ENCODE data around the gene THBS1.

THBS1 gene

DNA sequence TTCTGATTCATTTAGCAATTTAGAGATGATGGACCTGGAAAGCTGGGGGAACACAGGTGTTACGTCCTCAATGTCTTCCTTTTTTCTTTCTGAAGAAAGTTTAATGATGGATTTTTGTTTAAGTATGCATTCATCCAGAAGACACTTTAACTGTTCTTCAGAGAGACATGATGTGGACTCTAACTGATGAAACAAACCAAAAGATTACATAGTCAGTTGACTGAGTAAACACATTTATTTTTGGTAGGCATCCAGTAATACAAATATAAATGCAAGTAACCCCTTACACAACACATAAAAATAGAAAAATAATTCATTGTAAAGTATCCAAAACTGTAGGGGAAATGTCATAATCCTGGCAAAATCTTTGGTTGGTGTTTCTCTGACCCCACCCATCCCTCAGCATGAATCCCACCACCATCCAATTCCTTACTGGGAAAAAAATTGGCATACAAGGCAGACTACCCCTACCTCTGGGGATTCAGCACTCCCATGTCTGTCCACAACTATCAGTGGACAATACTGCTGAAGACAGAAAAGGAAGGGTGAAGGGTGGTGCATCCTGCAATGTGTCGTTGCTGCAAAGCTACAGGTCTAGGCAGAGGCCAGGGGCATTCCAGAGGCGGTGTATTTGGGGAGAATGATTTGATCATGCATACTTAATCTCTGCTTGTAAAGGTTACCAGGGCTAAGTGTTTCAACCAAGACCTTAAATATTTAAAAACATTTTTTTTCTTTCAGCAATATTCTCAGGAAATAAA, 37.4 kb downstream of the THBS1 start:
- no peak for FAIRE-seq
- TF ChIP-seq, protein P1, sequence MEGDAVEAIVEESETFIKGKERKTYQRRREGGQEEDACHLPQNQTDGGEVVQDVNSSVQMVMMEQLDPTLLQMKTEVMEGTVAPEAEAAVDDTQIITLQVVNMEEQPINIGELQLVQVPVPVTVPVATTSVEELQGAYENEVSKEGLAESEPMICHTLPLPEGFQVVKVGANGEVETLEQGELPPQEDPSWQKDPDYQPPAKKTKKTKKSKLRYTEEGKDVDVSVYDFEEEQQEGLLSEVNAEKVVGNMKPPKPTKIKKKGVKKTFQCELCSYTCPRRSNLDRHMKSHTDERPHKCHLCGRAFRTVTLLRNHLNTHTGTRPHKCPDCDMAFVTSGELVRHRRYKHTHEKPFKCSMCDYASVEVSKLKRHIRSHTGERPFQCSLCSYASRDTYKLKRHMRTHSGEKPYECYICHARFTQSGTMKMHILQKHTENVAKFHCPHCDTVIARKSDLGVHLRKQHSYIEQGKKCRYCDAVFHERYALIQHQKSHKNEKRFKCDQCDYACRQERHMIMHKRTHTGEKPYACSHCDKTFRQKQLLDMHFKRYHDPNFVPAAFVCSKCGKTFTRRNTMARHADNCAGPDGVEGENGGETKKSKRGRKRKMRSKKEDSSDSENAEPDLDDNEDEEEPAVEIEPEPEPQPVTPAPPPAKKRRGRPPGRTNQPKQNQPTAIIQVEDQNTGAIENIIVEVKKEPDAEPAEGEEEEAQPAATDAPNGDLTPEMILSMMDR (IDR thresholded peaks at IDR 0.05; ENCODE audit: insufficient read depth, missing control alignments), result no peak
- no peak for DNase-seq (ENCODE audit: insufficient read length, low spot score)

DNA sequence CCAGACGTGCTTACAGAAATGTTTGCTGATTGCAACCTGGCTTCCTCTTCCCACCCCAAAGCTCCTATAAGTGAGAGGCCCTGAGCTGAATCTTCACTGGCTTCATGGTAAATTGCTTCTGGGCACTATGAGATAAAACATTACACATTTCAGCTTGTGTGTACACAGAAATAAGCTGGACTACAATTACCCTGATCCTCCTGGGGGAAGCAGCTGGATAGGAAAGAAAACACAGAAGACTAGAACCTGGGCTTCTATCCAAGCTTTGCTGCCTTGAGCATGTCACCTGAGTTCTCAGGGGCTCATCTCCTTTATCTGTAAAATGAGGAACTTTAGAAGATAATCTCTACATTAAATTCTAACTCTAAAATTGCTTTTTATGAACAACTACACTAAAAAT, 40.3 kb downstream of the THBS1 start:
- DNase-seq (ENCODE audit: insufficient read length, low spot score) (no peak), FAIRE-seq (no peak)
- TF ChIP-seq, protein P1 (IDR thresholded peaks at IDR 0.05; ENCODE audit: insufficient read depth, missing control alignments), result no peak

DNA sequence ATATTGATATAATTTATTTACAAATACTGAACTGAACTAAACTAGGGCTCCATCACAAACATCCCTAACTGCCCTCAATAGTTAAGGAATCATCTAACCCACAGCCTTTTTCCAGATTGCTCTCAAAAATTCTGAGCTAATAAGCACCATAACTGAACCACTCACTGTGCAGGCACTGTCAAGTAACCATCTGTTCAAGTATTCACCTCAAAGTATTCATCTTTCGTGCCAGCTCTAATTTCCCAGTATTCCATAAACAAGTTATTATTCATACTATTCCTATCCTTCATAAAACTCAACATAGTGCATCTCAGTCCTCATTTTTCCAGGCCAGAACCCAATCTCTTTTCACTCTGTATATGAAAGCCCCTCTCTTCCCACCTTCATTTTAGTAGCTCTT, 41.1 kb downstream of the THBS1 start:
- DNase-seq (ENCODE audit: insufficient read length, low spot score) (no peak), FAIRE-seq (no peak)
- TF ChIP-seq, protein P1 (IDR thresholded peaks at IDR 0.05; ENCODE audit: insufficient read depth, missing control alignments), result no peak

DNA sequence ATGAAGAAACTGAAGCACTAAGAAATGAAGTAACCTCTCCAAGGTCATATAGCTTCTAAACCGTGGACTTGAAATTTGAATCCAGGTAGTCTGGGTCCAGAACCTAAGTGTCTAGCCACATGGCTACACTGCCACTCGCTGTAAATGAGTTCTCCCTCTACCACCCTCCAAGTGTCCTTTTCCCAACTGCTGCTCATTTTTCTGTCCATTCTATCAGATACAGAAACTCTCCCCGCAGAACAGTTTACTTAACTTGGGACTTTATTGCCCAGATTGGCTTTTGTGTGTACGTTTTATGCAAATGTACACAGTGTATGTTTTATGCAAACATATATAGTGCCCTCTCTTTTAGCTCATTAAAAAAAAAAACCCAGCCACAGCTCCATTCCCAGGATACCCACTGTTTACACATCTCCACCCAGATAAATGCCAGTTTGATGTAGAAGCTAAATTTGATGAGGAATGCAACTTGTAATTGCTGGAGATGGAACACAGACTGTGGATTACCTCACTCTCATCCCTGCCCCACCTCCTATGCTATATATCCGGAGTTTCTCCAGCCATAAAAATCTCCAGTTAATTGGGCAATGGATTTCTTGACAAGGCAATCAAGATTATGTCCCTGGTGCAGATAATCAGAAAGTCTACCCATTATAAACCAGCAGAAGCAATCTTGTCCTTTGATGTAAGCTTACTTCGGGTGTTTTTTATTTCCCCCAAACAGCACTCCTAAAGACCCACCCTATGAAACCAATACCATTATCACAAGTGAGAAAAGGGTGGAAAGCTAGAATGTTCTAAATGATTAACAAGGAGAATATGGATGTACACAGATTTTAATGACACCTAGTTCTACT, 42.0 kb downstream of the THBS1 start:
- no peak for DNase-seq (ENCODE audit: insufficient read length, low spot score)
- no peak for FAIRE-seq
- TF ChIP-seq, protein P1 (IDR thresholded peaks at IDR 0.05; ENCODE audit: insufficient read depth, missing control alignments), result no peak

DNA sequence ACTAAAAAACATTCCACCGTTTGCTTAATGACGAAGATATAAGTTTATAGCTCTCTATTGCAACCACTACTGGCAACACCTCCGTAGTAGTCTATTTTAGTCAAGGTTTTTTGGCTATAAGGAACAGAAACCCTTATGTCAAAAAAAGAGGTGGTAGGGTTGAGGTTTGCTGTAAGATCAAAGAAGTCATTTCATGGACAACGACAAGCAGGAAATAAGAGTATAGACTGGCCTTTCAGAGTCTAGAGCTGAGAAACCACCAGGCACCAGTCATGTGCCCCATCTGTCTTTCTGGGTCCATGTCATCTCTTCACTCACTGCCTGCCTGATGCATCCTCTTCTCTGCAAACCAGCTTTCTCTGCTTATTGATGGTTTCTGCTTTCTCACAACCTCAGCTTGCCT, 42.7 kb downstream of the THBS1 start:
- FAIRE-seq, result no peak
- TF ChIP-seq, protein P1 (IDR thresholded peaks at IDR 0.05; ENCODE audit: insufficient read depth, missing control alignments), result no peak
- no peak for DNase-seq (ENCODE audit: insufficient read length, low spot score)

DNA sequence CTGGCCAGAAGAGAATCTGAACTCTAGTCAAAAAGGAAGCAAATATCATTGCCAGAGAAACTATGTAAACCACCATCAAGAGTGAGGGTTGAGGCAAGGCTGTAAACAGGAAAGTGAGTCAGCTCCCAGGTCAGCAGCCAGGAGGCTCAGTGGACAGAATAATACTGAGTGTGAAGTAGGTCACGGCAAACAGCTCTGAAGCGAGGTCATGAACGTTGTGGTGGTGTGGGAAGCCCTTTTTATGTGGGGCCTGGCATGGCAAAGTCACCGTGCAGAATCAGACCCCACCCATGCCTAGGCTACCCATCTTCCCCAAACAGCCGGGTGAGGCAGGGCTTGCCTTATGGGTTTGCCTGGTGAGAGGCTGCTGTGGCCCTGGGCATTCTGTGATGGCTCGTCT, 43.9 kb downstream of the THBS1 start:
- DNase-seq (ENCODE audit: insufficient read length, low spot score) (no peak), FAIRE-seq (no peak)

More for the DNA sequence above, 43.9 kb downstream of the THBS1 start:
- TF ChIP-seq, protein P1 (IDR thresholded peaks at IDR 0.05; ENCODE audit: insufficient read depth, missing control alignments), result no peak
